CD4-positive, alpha-beta T cell (primary cell): ENCODE data around the gene FAM181A. TPM values are rescaled to one million over a fixed set of nuclear protein-coding genes. Genes with fewer than 3 reads are reported as not detected.

Experiments used
- ATAC-seq: fragments of 200-7000 bp; cut with Tn5 transposase; one replicate; pipeline ENCODE4 v1.10.0; 2022; ENCODE audit warnings: mild to moderate bottlenecking; ENCODE audit not compliant: poor library complexity
- CTCF ChIA-PET: fragments of 350-600 bp; sonication (Branson Sonifier 250); formaldehyde crosslinking; loops from one replicate; lab custom pipeline; 2021; ENCODE audit warnings: antibody characterized with exemption, inconsistent platforms; lab: Charles Lee
- POLR2A ChIA-PET: fragments of 350-600 bp; sonication (Branson Sonifier 250); formaldehyde crosslinking; loops from one replicate; lab custom pipeline; 2021; ENCODE audit warnings: antibody characterized with exemption, inconsistent platforms; lab: Charles Lee
- DNase-seq, 14 experiments: peaks; one replicate each; pipeline ENCODE4 v3.0.0-alpha.2; 2013 to 2020; ENCODE audit warnings: mixed read lengths in 2 of 14
- H3K27ac ChIP-seq, 2 donors: one replicate each; pipeline versions ENCODE4 v1.5.1 to v1.7.0; 2013; ENCODE audit warnings: low read length in 2 of 2, low read depth in 1 of 2, mild to moderate bottlenecking in 1 of 2
- H3K27me3 ChIP-seq, 2 experiments: 1 replicate in 1 of 2; 2 replicates in 1 of 2; pipeline versions ENCODE4 v1.6.1 to v1.7.0; 2013; ENCODE audit warnings: low read length in 2 of 2, control low read depth in 1 of 2, mild to moderate bottlenecking in 1 of 2, moderate library complexity in 1 of 2; ENCODE audit not compliant: insufficient read depth in 2 of 2, control insufficient read depth in 1 of 2
- H3K36me3 ChIP-seq: one replicate; pipeline ENCODE4 v1.6.1; 2013; ENCODE audit warnings: low read length, control low read depth; ENCODE audit not compliant: insufficient read depth
- H3K4me1 ChIP-seq: one replicate; pipeline ENCODE4 v1.6.1; 2013; ENCODE audit warnings: low read length, control low read depth; ENCODE audit not compliant: insufficient read depth
- H3K4me3 ChIP-seq: one replicate; pipeline ENCODE4 v1.5.1; 2013; ENCODE audit warnings: mild to moderate bottlenecking, low read length, moderate library complexity
- H3K9me3 ChIP-seq, 2 experiments: 1 replicate in 1 of 2; 2 replicates in 1 of 2; pipeline versions ENCODE4 v1.6.1 to v1.7.0; 2013; ENCODE audit warnings: low read length in 2 of 2, mild to moderate bottlenecking in 2 of 2, control low read depth in 1 of 2, moderate library complexity in 1 of 2; ENCODE audit not compliant: control insufficient read depth in 1 of 2, insufficient read depth in 1 of 2
- H3K27ac Mint-ChIP-seq: one replicate; pipeline ENCODE4 v1.8.0; 2020; ENCODE audit warnings: mixed read lengths
- H3K27me3 Mint-ChIP-seq: one replicate; pipeline ENCODE4 v1.8.0; 2021; ENCODE audit warnings: mixed read lengths
- H3K36me3 Mint-ChIP-seq: one replicate; pipeline ENCODE4 v1.8.0; 2021; ENCODE audit warnings: low read depth, mixed read lengths
- H3K4me1 Mint-ChIP-seq: one replicate; pipeline ENCODE4 v1.8.0; 2021; ENCODE audit warnings: low read depth, mixed read lengths
- H3K4me3 Mint-ChIP-seq: one replicate; pipeline ENCODE4 v1.8.0; 2020; ENCODE audit warnings: mild to moderate bottlenecking, mixed read lengths
- H3K9me3 Mint-ChIP-seq: one replicate; pipeline ENCODE4 v1.8.0; 2020; ENCODE audit warnings: mixed read lengths
- intact Hi-C, 2 experiments: fragments of 100-400 bp; cut with DNase I in 1 of 2; cut with micrococcal nuclease in 1 of 2; formaldehyde crosslinking; loops; one replicate each; pipeline versions ENCODE4 v1.15.1 to v1.9.0; 2023 to 2025; cut with DNase I, micrococcal nuclease
- total RNA-seq, 174 experiments: library from RNA in 2 of 174; stranded (reverse) in 2 of 174; gene quantifications; one replicate each; pipeline ENCODE4 v1.2.3 and lab custom pipeline; 2021 to 2026
- TF ChIP-seq, protein P1 (sequence below): fragments of 200-600 bp; IDR thresholded peaks from one replicate; pipeline ENCODE4 v1.8.0; 2022; ENCODE audit warnings: antibody characterized with exemption, mild to moderate bottlenecking

The FAM181A gene
- total RNA-seq, 2 experiments from 2014 or later = not detected

DNA sequence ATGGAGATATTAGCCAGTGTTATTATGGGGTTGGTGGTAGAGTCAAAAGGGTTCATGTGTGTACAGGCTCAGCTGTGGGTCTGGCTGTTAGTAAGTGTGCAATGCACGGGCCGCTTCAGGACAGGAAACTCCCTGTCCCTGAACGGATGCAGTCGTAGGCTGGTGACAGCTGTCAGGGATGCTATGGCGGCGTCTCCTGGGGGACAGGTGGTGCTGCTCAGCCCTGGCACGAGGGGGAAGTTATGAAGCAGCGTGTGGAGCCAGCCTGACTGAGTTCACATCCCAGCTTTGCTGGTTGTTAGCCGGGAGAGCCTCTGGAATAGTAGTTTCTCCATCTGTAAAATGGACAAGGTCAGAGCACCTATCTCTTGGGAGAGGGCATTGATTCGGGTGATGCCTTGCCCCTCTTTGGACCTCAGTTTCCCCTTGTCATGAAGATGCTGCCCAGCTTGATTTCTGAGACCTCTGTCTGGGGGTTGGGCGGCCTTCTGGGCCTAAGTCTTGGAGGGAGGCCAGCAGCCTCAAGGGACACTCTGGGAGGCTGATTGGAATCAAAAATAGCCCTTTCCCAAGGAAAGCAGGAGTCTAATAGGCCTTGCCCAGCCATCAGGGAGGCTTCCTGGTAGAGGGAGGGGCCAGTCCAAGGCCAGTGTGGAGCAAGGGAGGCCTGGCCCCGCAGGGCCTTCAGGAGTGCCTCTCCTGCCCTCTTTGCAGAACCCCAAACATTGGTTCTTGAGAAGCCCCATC lies 42.1 kb downstream of the FAM181A start:
- POLR2A ChIA-PET = interaction anchor here (1.5 to 6.9 kb wide), 3 partner anchors 9 to 30 kb away, joined by 8 to 80 read pairs (median 28); no protein-coding TSS in a partner anchor
- no peak overlapping the region for H3K27ac Mint-ChIP-seq
- peak overlapping the region; percentile 51 for H3K4me3 Mint-ChIP-seq

DNA sequence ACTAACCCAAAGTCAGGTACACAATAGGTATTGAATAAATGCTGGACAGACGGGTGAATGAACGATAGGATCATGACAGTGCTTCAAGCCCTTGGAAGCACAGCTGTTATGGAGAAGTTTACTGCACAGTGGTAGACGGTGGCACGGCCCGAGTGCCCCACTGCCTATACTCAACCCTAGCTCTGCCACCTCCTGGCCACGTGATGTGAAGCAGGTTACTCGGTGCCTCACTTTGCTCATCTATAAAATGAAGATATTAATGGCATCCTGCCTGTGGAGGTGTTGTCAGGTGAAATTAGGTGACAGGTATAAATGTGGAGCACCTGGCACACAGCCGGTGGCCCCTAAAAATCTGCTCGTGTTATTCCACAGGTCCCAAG lies 43.4 kb downstream of the FAM181A start:
- Histone ChIP-seq H3K27ac (no peak overlapping the region), H3K9me3 (peaks cover 0 to 4% of the 10 kb centered on the region in 2 experiments), H3K4me1 (peaks cover 76% of the 10 kb centered on the region), H3K4me3 (peak overlapping the region; percentile 59), H3K27me3 (no peaks in the 10 kb centered on the region), H3K36me3 (no peaks in the 10 kb centered on the region)
- TF ChIP-seq, protein P1, sequence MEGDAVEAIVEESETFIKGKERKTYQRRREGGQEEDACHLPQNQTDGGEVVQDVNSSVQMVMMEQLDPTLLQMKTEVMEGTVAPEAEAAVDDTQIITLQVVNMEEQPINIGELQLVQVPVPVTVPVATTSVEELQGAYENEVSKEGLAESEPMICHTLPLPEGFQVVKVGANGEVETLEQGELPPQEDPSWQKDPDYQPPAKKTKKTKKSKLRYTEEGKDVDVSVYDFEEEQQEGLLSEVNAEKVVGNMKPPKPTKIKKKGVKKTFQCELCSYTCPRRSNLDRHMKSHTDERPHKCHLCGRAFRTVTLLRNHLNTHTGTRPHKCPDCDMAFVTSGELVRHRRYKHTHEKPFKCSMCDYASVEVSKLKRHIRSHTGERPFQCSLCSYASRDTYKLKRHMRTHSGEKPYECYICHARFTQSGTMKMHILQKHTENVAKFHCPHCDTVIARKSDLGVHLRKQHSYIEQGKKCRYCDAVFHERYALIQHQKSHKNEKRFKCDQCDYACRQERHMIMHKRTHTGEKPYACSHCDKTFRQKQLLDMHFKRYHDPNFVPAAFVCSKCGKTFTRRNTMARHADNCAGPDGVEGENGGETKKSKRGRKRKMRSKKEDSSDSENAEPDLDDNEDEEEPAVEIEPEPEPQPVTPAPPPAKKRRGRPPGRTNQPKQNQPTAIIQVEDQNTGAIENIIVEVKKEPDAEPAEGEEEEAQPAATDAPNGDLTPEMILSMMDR = peak; percentile 72
- ChIA-PET POLR2A (interaction anchor here (1.0 to 6.9 kb wide), 10 partner anchors 11 to 110 kb away, joined by 3 to 80 read pairs (median 4); partner anchors contain the start of gene DDX24), CTCF (interaction anchor here (0.6 to 10.3 kb wide), 12 partner anchors 10 to 63 kb away, joined by 3 to 163 read pairs (median 4); no protein-coding TSS in a partner anchor)
- peak; percentile 95 for ATAC-seq
- Mint-ChIP-seq H3K4me1 (peaks cover 33% of the 10 kb centered on the region), H3K36me3 (no peaks in the 10 kb centered on the region), H3K9me3 (no peaks in the 10 kb centered on the region), H3K27me3 (no peaks in the 10 kb centered on the region), H3K27ac (peak overlapping the region; percentile 28), H3K4me3 (peak overlapping the region; percentile 93)
- DNase-seq = peak; percentile 61 to 87 (median 70)
- intact Hi-C loops = loop anchor here (1.0 to 2.0 kb wide), 4 partner anchors 11 to 31 kb away; no protein-coding TSS in a partner anchor

More for the DNA sequence above, 42.1 kb downstream of the FAM181A start:
- Histone ChIP-seq H3K9me3 (no peaks in the 10 kb centered on the region), H3K27ac (no peak overlapping the region), H3K4me1 (peaks cover 67% of the 10 kb centered on the region), H3K27me3 (no peaks in the 10 kb centered on the region), H3K4me3 (no peak overlapping the region), H3K36me3 (no peaks in the 10 kb centered on the region)
- DNase-seq (peak in 2 of 14 experiments; percentile 32 to 39), ATAC-seq (no peak)
- intact Hi-C loops = no loop called here
- no peaks in the 10 kb centered on the region for H3K36me3 Mint-ChIP-seq
- no peaks in the 10 kb centered on the region for H3K27me3 Mint-ChIP-seq
- H3K9me3 Mint-ChIP-seq = no peaks in the 10 kb centered on the region
- TF ChIP-seq, protein P1 = no peak
- peaks cover 38% of the 10 kb centered on the region for H3K4me1 Mint-ChIP-seq
- CTCF ChIA-PET = interaction anchor here (1.9 to 10.3 kb wide), 2 partner anchors 8 to 28 kb away, joined by 9 to 163 read pairs; no protein-coding TSS in a partner anchor

DNA sequence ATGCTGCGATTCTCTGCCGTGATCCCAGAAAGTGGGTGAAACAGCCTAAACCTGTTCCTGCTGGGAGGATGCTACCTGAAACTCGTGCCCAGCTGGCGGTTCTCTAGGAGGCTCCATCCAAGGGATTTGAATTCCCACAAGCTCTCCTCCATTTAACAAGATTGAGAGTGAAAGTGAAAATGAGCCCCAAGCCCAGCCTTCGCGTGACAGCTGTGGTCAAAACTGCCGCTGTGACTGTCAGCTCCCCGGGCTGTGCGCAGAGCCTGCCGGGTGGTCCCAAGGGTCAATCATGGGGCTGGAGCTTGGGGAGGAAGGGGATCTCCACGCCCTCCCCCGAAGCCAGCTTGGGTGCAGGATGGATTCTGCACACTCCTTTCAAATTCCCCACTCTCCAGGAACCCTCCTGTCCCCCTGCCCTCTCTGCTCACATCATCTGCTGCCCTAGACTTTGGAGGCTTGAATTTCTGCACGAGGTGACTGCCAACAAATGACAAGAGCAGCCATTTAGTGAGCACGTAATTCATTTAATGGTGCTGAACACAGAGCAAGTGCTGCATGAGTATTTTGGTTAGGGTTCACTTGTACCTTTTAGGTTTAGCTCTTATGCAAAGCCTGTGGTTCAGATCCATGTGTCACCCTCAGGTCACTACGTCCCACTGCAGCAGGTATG lies 44.0 kb downstream of the FAM181A start:
- peak in 8 of 14 experiments; percentile 17 to 77 (median 58) for DNase-seq
- TF ChIP-seq, protein P1 = peak; percentile 4
- ATAC-seq = peak; percentile 54
- H3K4me3 ChIP-seq = peak overlapping the region; percentile 59
- peak overlapping the region; percentile 28 for H3K27ac Mint-ChIP-seq
- no peaks in the 10 kb centered on the region for H3K9me3 Mint-ChIP-seq
- H3K36me3 ChIP-seq = no peaks in the 10 kb centered on the region
- peaks cover 0 to 4% of the 10 kb centered on the region in 2 experiments for H3K9me3 ChIP-seq
- peaks cover 38% of the 10 kb centered on the region for H3K4me1 Mint-ChIP-seq
- no peaks in the 10 kb centered on the region for H3K27me3 Mint-ChIP-seq
- no peaks in the 10 kb centered on the region for H3K36me3 Mint-ChIP-seq
- intact Hi-C loops = loop anchor here (1.0 to 2.0 kb wide), 4 partner anchors 12 to 32 kb away; no protein-coding TSS in a partner anchor
- peaks cover 76% of the 10 kb centered on the region for H3K4me1 ChIP-seq
- ChIA-PET CTCF (interaction anchor here (1.0 to 10.3 kb wide), 12 partner anchors 10 to 158 kb away, joined by 3 to 163 read pairs (median 4); partner anchors contain the start of gene IFI27L2), POLR2A (interaction anchor here (1.0 to 6.9 kb wide), 11 partner anchors 8 to 109 kb away, joined by 3 to 80 read pairs (median 4); partner anchors contain the start of gene DDX24)
- H3K27me3 ChIP-seq = no peaks in the 10 kb centered on the region
- peak overlapping the region; percentile 93 for H3K4me3 Mint-ChIP-seq
- no peak overlapping the region for H3K27ac ChIP-seq
